ENCODE results near the gene B3GAT3.
"Not testable (repeated sequence)": the region's sequence is repeated elsewhere in the genome, so short reads cannot be mapped to it uniquely, and the experiment has no call there.

The B3GAT3 gene

DNA sequence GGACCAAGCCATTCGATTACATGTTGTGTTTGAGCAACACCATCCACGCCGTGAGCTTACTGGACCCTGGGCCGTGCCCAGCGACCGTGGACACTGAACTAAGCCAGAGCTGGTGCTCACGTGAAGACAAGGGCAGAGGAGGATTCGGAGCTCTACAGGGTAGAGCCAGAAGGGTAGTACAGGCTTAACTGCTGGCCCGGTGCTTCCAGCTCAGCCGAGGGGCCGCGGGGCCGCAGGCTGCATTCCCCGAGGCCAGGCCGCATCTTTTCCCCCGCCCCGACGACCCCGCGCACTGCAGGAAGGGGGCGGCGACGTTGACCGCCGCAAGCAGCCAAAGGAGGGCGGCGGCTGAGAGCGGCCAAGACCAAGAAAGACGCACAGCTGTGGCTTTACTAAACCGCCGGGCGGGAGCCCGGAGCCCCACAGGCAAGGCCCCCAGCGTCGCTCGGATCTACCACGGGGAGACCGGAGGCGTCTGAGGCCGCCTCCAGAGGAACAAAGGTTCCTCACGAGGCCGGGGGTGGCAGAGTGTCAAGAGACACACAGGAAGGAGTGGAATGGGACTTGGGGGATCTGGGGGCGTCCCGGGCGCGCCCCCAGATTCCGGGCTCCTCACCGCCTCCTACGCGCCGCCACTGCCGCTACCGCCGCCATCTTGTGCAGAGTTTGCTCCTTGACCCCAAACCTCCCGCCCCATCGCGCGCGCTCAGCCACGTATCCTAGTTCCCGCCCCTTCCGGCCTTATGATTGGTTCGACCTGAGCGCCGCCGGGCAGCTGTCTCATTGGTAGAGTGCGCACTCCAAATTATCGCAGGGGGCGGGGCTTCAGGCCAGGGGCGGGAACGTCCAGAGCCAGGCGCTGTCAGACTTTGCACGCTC, 24.4 kb upstream of the B3GAT3 start, which contains the start of gene GANAB:
GANAB (minus strand) TSS at position 668 of the 879 bp plus-strand sequence; CDS start at position 654, 14 bp downstream.
- DNase-seq: peak; percentile 100

GRCh38 chr11:62645671-62645945, 23.8 kb upstream of the B3GAT3 start:
- no peak for DNase-seq

- DNase-seq: no peak
Observed at GRCh38 chr11:62644220-62644619, 22.4 kb upstream of the B3GAT3 start.

DNA sequence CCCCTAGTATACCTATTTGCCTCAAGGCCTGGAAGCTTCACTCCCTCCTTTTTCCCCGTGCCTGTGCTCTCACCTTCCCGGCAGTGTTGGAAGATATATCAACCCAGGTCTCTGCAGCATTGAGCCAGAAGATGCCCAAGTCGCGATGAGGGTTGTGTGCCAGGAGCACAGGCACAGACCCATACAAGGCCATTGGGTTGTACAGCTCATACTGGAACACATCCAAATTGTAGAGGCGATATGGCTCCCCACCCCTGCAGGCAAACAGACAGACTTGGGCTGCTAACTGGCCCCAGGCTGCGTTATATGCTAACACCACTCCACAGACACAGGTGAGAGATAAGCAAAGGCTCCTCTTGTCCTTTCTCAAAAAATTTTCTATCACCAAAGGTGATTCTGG, 10.7 kb upstream of the B3GAT3 start:
- DNase-seq: no peak

DNA sequence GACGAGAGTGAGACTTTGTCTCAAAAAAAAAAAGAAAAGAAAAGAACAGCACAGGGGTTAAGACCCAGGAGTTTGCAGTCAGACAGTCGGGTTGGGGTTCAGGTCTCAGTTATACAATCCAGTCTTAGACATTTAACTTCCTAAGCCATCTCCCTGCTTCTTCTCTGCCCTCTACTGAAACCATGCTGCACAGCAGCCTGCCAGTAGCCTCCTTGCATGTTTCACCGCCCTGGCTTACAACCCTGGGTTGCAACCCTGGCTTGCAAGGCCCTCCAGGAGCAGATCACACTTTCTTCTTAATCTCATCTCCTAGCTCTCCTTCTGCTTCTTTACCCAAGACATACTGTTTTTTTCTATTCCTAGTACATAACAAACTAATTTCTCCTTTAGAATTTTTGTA, 5.9 kb upstream of the B3GAT3 start:
- no peak for DNase-seq

DNA sequence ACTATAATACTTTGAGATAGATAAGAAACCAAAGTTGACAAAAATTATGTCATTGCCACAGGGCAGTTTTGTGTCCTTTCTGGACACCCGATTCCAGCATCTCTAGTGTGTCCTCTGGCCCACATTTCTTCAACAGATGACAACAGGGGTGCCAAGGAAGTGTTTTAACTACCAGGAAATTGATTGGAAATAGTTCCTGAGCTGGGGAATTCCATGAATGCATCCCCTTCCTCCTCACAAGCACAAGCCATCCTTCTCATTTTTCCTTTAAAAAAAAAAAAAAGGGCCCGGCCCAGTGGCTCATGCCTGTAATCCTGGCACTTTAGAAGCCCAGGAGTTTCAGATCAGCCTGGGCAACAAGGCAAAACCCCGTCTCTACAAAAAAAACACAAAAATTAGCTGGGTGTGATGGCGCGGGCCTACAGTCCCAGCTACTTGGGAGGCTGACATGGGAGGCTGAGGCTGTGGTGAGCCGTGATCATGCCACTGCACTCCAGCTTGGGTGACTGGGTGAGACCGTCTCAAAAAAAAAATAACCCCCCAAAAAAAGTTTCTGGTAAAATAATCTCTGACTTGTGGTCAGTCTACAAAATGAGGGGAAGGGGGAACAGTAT, 797 bp upstream of the B3GAT3 start:
- no peak for DNase-seq

GRCh38 chr11:62621027-62621566, 689 bp downstream of the B3GAT3 start:
- no peak for DNase-seq

- not testable (repeated sequence) for DNase-seq
Observed at GRCh38 chr11:62616957-62617356, 4.8 kb downstream of the B3GAT3 start.

DNA sequence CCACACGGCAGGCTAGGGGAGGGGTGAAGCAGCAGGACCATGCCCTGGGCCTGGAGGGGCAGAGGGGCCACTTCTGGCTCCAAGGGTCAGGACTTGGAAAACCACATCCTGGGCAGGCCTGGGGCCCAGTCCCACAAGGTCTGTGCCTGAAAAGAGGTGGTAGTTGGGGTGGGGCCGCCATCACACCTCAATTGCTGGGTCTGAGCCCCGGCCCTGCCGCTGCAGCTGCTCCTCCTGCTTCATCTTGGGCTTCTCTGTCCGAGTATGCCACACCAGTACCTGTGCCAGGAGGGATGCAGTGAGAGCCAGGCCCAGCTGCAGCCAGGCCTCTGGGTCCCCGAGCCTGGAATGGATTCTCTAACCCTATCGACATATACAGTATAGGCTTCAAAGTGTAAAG, 6.3 kb downstream of the B3GAT3 start:
- no peak for DNase-seq

DNA sequence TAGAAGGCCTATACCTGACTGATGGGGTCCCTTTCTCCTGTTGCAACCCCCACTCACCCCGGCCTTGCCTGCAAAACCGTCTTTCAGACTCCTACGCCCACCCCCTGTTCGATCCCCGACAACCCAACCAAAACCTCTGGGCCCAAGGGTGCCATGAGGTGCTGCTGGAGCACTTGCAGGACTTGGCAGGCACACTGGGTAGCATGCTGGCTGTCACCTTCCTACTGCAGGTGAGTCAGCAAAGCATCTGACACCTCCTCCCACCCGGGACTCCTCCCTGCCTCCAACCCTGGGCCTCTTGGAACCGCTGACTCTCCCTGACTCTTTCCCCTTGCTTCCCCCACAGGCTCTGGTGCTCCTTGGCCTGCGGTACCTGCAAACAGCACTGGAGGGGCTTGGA, 7.5 kb downstream of the B3GAT3 start:
- peak; percentile 80 for DNase-seq

GRCh38 chr11:62613291-62613778, 8.5 kb downstream of the B3GAT3 start:
- DNase-seq: no peak

DNA sequence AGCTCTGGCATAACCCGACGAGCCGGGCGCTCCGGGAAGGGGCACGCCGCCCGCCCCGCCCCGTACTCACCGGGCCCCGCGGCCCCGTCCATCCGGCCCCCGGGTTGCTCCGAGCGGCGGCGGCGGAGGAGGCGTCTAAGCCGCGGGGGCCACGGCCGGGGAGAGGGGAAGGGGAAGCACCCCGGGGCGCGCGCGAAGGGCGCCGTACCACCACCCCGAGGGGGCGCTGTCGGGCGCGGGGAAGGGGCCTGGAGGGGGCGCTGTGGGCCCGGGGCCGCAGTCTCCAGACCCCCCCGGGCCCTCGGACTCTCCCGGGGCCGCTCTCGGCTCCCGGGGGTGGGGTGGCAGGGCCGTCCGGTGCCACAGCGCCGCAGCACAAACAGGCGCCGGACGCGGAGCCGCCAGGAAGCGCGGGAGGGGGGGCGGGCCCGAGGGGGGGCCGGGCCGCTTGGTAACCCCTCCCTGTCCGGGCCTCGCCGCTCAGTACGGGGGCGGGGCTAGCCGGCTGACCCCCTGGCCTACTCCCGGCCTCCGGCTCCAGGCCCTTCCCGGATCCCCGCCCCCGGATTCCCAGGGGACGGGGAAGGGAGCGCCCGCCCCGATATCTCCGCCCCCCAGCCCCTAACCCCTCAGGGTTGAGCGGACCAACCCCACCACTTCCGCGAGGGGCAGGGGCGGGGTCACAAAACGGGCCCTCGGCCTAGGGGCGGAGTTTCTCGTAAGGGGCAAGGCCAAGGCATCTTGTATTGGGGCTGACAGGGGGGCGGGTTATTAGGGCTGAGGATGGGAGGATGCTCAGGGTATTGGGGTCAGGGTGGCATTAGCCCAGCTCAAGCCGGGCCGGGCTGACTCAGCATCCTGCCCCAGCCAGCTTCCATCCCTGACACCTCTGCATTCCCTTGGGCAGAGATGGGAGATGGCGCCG, 9.2 kb downstream of the B3GAT3 start, which contains the start of the genes EML3 and ROM1:
EML3 (minus strand) TSS at position 410 of the 925 bp plus-strand sequence; CDS start at position 92, 318 bp downstream.
ROM1 (plus strand) TSS at position 892 of the 925 bp plus-strand sequence; CDS start at position 917, 25 bp downstream.
- DNase-seq: peak; percentile 94

GRCh38 chr11:62611705-62612365, 10.0 kb downstream of the B3GAT3 start:
- peak; percentile 81 for DNase-seq

GRCh38 chr11:62610814-62611704, 10.7 kb downstream of the B3GAT3 start:
- no peak for DNase-seq

GRCh38 chr11:62610403-62610802, 11.4 kb downstream of the B3GAT3 start:
- DNase-seq: no peak

- no peak for DNase-seq
Observed at GRCh38 chr11:62608776-62609175, 13.0 kb downstream of the B3GAT3 start.

GRCh38 chr11:62607714-62608113, 14.1 kb downstream of the B3GAT3 start:
- DNase-seq: no peak

- DNase-seq: no peak
Observed at GRCh38 chr11:62605902-62606301, 15.9 kb downstream of the B3GAT3 start.

DNA sequence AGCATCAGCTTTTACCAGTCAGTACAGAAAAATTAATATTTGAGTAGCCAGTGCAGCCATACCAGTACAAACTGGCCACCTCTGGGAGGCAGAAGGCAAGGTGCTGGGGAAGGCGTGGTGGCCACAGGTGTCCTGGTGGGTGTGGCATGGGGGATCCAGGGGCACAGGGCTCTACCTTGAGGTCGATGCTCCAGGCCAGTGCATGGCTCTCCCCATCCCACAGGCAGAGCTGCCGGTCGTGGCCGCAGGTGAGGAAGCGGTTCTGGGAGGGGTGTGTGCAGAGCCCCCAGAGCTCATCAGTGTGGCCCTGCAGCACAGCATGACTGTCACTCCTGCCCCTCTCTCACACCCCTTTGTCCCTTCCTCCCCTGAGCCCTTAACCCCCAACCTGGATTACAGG, 16.3 kb downstream of the B3GAT3 start:
- DNase-seq: no peak

DNA sequence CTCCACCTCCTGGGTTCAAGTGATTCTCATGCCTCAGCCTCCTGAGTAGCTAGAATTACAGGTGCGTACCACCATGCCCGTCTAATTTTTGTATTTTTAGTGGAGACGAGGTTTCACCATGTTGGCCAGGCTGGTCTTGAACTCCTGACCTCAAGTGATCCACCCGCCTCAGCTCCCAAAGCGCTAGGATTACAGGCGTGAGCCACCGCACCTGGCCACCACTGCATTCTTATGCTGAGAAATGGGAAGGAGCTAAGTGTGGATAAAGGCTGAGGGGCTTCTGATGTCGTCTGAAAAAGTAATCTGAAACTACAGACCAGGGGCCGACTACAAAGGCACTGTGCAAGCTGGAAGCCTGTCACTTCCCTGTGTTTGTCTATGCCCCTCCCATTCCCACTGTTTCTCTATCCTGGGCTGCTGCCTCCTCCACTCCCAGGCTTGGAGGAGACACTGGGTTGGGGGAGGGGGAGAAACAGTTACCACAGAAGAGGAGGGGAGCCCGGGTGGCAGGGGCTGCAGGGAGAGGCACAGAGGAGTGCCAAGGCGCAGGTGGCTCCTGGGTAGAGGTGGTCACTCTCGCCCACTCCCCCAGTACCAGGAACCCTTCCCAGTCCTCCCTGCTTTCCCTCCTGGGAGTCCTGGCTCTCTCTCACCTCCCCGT, 17.2 kb downstream of the B3GAT3 start:
- DNase-seq: no peak
